NT2/D1 (cell line): Measurements from ENCODE around the gene MYB.

ENCODE experiments used
- DNase-seq: peaks from one replicate; pipeline ENCODE4 v3.0.0-alpha.2; 2011; ENCODE audit warnings: low read depth, low spot score
- H3K27me3 ChIP-seq: 2 replicates; pipeline ENCODE4 v1.6.0; 2011; ENCODE audit warnings: mild to moderate bottlenecking; ENCODE audit not compliant: insufficient read length, insufficient read depth
- H3K36me3 ChIP-seq: 2 replicates; pipeline ENCODE4 v1.6.1; 2011; ENCODE audit warnings: mild to moderate bottlenecking, low read length, mixed read lengths; ENCODE audit not compliant: insufficient read depth, insufficient read length
- H3K4me1 ChIP-seq: 2 replicates; pipeline ENCODE4 v1.5.1; 2011; ENCODE audit not compliant: insufficient read depth, insufficient read length
- H3K4me3 ChIP-seq: 2 replicates; pipeline ENCODE4 v1.5.1; 2011; ENCODE audit warnings: low read depth; ENCODE audit not compliant: insufficient read length
- H3K9ac ChIP-seq: 2 replicates; pipeline ENCODE4 v1.6.0; 2011; ENCODE audit warnings: low read depth; ENCODE audit not compliant: insufficient read length
- H3K9me3 ChIP-seq: 2 replicates; pipeline ENCODE4 v1.5.1; 2011; ENCODE audit warnings: mild to moderate bottlenecking, low read length; ENCODE audit not compliant: insufficient read depth
- SUZ12 ChIP-seq: IDR thresholded peaks from 2 replicates; pipeline ENCODE4 v1.6.1; 2011; ENCODE audit not compliant: insufficient read length, insufficient read depth; ENCODE audit errors: extremely low read depth
- YY1 ChIP-seq: IDR thresholded peaks from 2 replicates; pipeline ENCODE4 v1.6.1; 2011; ENCODE audit not compliant: insufficient read length, insufficient read depth
- ZNF274 ChIP-seq: IDR thresholded peaks from 2 replicates; pipeline ENCODE4 v1.6.1; 2011; ENCODE audit warnings: mild to moderate bottlenecking, low read depth, low read length

Gene MYB

DNA sequence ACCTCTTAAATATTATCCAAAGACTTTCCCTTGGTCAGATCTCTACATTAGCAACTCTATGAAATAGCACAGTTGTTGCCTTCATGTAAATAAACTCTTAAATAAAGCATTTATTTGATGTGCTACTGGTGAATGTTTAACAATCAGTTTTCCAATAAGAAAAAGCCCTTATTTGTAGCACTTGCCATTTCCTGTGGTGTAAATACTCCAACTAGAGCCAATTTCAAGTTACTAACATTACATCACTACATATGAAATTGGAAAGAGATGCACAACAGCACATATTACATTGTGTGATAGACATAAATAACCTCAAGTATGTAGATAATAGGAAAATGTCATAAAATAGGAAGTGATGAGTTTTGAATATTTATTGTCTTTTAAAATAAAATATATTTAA, 5.0 kb upstream of the MYB start:
- no peaks in the 10 kb centered on the region for H3K4me1 ChIP-seq
- H3K9ac ChIP-seq: no peak overlapping the region
- peaks cover 17% of the 10 kb centered on the region for H3K27me3 ChIP-seq
- H3K4me3 ChIP-seq: no peak overlapping the region
- TF ChIP-seq YY1: no peak
- no peak for TF ChIP-seq SUZ12
- no peak for TF ChIP-seq ZNF274
- no peaks in the 10 kb centered on the region for H3K9me3 ChIP-seq
- no peaks in the 10 kb centered on the region for H3K36me3 ChIP-seq
- DNase-seq: no peak

DNA sequence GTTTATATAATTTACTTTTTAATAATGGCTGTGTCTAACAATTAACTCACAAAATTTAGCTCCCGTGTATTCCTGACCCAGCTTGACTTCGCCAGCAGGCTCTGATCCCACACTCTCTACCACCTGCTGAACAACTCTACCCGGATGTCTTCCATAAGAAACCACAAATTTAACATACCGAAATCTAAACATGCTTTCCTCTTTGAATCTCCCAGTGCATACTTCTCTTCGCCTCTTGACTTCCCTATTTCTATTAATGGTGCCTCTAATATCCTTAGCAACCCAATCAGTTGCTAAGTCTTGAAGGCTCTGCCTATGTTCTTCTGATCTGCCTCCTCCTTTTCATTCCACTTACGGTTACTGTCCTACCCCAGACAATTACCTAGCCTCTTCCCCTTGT, 4.6 kb upstream of the MYB start:
- Histone ChIP-seq H3K27me3 (peaks cover 18% of the 10 kb centered on the region), H3K9ac (no peak overlapping the region), H3K36me3 (no peaks in the 10 kb centered on the region), H3K4me3 (no peak overlapping the region), H3K9me3 (no peaks in the 10 kb centered on the region), H3K4me1 (no peaks in the 10 kb centered on the region)
- no peak for DNase-seq
- TF ChIP-seq YY1: no peak
- no peak for TF ChIP-seq ZNF274
- no peak for TF ChIP-seq SUZ12

- H3K4me3 ChIP-seq: no peak overlapping the region
- H3K9ac ChIP-seq: no peak overlapping the region
- TF ChIP-seq ZNF274 (no peak), YY1 (no peak)
- no peaks in the 10 kb centered on the region for H3K36me3 ChIP-seq
- no peak for DNase-seq
- no peaks in the 10 kb centered on the region for H3K9me3 ChIP-seq
- H3K4me1 ChIP-seq: no peaks in the 10 kb centered on the region
- H3K27me3 ChIP-seq: peaks cover 45% of the 10 kb centered on the region
Measured at GRCh38 chr6:135179372-135179771, 1.7 kb upstream of the MYB start.

DNA sequence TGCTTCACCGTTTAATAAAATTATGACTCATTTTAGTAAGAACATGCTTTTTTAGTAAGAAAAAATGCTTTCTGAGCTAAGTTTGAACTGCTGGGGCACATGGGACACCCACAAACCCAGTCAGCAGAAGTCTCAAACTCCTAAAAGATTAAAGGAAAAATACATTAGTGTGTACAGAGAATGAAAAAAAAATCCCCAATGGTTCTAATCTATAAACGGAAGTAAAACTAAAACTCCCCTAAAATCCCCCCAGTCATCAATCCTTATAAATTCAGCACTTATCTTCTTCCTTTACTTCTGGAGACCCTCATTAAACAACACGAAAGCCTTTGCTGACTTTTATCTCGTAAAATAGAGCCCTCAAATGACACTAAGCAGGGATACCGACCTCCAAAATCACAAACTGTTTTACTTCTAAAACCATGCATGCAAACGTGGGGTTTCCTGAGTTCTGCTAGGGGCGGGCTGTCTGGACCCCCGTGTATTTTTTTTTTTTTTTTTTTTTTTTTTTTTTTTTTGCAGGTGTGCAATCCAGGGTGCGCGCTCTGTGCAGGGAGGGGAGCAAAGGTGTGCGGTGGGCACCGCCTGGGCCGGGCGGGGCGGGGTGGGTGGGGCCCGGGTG, 1.1 kb upstream of the MYB start:
- peaks cover 45% of the 10 kb centered on the region for H3K27me3 ChIP-seq
- H3K9me3 ChIP-seq: no peaks in the 10 kb centered on the region
- DNase-seq: no peak
- no peaks in the 10 kb centered on the region for H3K36me3 ChIP-seq
- H3K4me3 ChIP-seq: peak overlapping the region; percentile 54
- no peak overlapping the region for H3K9ac ChIP-seq
- H3K4me1 ChIP-seq: no peaks in the 10 kb centered on the region
- TF ChIP-seq YY1 (no peak), ZNF274 (no peak), SUZ12 (no peak)

DNA sequence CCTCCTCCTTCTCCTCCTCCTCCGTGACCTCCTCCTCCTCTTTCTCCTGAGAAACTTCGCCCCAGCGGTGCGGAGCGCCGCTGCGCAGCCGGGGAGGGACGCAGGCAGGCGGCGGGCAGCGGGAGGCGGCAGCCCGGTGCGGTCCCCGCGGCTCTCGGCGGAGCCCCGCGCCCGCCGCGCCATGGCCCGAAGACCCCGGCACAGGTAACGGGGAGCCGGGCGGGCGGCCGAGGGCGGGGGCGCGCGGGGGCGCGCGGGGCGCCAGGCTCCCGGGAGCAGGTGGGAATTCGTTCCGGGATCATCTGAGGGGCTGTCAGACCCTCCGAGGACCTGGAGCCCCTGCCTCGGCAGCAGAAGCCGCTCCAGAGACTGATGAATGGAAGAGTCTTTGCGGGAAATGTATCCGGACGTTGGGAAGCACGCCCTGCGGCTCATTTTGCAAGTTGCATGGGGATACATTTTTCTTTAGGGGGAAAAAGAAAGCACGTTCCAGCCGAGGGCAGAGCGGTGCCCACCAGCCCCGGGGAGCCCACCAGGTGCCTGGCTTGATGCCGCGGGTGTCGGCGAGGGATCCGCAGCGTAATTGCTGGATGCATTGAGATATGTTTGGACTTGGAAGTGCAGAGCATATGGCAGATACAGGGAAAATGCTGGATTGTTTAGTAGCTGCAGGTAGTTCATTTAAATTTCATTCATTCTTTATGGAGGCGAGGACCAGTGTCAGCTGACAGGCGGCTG, 394 bp downstream of the MYB start:
- DNase-seq: no peak
- H3K9ac ChIP-seq: peak overlapping the region; percentile 79
- H3K27me3 ChIP-seq: peaks cover 45% of the 10 kb centered on the region

DNA sequence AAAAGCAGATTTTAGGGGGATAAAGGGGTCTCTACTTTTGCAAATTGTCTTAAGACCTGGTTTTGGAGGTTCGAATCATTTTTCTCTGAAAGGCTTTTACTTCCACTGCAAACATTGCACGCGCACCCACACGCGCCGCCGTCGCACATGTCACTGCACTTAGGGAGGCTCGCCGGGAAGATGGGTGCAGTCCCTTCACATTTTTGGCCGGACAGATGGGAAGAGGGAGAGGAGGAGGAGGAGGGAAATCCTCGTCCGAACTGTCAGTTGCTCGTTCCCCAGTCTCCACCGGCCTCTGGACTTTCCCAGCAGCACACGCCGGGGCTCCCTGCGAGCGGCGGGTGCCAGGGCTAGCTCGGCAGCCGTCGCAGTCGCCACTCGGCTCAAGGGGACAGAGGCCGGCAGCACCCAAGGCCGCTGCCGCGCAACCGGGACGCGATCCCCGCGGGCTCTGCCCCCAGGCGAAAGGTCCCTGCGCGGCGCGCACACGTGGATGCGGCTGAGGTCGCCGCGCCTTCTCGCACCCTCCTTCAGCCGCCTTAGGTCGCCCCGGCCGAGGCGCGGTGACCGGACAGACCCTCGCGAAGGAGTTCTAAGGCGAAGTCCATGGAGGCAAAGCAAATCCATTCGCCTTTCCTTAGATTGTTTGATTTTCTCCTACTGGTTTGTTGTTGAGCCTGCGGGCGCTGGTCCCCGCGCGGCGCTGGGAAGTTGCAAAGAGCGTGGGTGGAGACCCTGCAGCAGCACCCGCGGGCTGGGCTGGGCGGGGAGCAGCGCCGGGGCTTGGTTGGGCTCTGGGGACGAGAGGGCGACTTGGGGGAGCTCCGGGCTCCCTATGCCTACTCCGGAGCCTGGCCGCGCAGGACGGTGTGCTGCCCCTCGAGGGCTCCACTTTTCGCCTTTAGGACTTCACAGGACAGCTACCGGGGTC, 1.2 kb downstream of the MYB start:
- H3K9ac ChIP-seq: peak overlapping the region; percentile 79
- TF ChIP-seq YY1 (no peak), ZNF274 (no peak), SUZ12 (no peak)
- no peaks in the 10 kb centered on the region for H3K9me3 ChIP-seq
- H3K27me3 ChIP-seq: peaks cover 45% of the 10 kb centered on the region
- H3K36me3 ChIP-seq: no peaks in the 10 kb centered on the region
- no peaks in the 10 kb centered on the region for H3K4me1 ChIP-seq
- DNase-seq: no peak
- H3K4me3 ChIP-seq: peak overlapping the region; percentile 54

More for the DNA sequence above, 394 bp downstream of the MYB start:
- TF ChIP-seq SUZ12 (no peak), ZNF274 (no peak), YY1 (no peak)
- H3K4me3 ChIP-seq: peak overlapping the region; percentile 54
- no peaks in the 10 kb centered on the region for H3K36me3 ChIP-seq
- H3K4me1 ChIP-seq: no peaks in the 10 kb centered on the region
- H3K9me3 ChIP-seq: no peaks in the 10 kb centered on the region
